ENCODE measurements around the gene A4GALT. TPM values are rescaled to one million over a fixed set of nuclear protein-coding genes. Genes with fewer than 3 reads are reported as not detected.

A4GALT gene, protein sequence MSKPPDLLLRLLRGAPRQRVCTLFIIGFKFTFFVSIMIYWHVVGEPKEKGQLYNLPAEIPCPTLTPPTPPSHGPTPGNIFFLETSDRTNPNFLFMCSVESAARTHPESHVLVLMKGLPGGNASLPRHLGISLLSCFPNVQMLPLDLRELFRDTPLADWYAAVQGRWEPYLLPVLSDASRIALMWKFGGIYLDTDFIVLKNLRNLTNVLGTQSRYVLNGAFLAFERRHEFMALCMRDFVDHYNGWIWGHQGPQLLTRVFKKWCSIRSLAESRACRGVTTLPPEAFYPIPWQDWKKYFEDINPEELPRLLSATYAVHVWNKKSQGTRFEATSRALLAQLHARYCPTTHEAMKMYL
- total RNA-seq = 10 to 100 TPM in 1 of 3 donors, 1 to 10 TPM in 2; 4.0 to 29.8 (median 9.3) TPM
- long read RNA-seq, donor 1, transcript A4GALT-206 (3 exons, 2,141 nt) = major isoform, 21 of 52 reads
- long read RNA-seq, donor 1, transcript A4GALT-202 (3 exons, 1,956 nt) = minor isoform, 7 of 52 reads
- long read RNA-seq, donor 1, partial matches to known transcripts = 0 of 52 reads
- long read RNA-seq, donor 1, other reads (novel, unspliced or antisense) = 21 of 52 reads
- long read RNA-seq, donor 2, partial matches to known transcripts = 0 of 8 reads
- long read RNA-seq, donor 2, other reads (novel, unspliced or antisense) = 3 of 8 reads

DNA sequence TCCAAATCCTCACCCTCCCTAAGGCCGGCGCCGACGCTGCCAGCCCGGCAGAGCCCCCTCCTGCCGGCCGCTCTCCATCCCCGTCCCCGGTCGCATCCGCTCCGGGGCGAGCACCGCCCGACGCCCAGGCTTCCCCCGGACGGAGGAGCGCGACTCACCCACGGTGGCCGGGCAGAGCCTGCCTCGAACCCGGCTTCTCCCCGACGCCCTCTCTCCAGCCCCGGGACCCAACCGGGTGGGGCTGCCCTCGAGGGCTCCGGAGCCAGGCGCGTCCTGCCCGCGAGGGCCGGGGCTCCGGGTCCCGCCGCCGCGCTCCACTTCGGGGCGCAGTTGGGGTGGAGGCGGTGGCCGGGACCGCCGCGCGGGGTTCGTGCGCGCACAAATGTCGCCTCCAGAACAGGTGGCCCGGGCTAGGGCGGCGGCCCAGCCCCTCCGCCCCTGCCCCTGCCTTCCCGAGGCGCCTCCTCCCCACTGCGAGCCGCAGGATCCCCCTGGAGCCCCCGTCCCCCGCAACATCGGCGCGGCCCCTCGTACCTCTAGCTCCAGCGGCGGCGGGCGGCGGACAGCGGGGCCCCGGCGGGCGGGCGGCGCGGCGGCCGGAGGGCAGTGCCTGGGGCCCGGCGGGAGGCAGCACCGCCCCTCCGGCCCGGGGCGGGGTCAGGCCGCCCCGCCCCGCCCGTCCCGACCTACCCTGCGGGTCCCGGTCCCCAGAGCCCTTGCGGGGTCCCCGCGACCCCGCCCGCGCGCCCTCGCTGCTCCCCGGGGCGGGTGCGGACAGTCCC, at the start of gene A4GALT:
TSS of gene A4GALT (minus strand) at position 608 of the 782 bp plus-strand sequence. CDS start 26,919 bp downstream, outside the sequence.
- peak; percentile 54 for ATAC-seq
- intact Hi-C loops (cut with DNase I, micrococcal nuclease) = no loop called here
- Histone ChIP-seq H3K4me1 (ENCODE audit: low read depth) (peaks cover 12% of the 10 kb centered on the region), H3K36me3 (ENCODE audit: low read depth) (no peaks in the 10 kb centered on the region), H3K9me3 (no peaks in the 10 kb centered on the region), H3K4me3 (peak within 1 kb of the TSS; percentile 30)
- TF ChIP-seq, protein P1, sequence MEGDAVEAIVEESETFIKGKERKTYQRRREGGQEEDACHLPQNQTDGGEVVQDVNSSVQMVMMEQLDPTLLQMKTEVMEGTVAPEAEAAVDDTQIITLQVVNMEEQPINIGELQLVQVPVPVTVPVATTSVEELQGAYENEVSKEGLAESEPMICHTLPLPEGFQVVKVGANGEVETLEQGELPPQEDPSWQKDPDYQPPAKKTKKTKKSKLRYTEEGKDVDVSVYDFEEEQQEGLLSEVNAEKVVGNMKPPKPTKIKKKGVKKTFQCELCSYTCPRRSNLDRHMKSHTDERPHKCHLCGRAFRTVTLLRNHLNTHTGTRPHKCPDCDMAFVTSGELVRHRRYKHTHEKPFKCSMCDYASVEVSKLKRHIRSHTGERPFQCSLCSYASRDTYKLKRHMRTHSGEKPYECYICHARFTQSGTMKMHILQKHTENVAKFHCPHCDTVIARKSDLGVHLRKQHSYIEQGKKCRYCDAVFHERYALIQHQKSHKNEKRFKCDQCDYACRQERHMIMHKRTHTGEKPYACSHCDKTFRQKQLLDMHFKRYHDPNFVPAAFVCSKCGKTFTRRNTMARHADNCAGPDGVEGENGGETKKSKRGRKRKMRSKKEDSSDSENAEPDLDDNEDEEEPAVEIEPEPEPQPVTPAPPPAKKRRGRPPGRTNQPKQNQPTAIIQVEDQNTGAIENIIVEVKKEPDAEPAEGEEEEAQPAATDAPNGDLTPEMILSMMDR (IDR thresholded peaks at IDR 0.05) = no peak
- DNase-seq = no peak

DNA sequence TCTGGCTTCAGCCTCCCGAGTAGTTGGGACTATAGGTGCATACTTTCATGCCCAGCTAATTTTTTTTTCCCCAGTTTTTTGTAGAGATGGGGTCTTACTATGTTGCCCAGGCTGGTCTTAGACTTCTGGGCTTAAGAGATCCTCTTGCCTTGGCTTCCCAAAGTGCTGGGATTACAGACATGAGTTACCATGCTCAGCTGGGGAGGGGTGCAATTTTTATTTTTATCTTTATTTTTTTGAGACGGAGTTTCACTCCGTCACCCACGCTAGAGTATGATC, 49.7 kb upstream of the A4GALT start:
- Histone ChIP-seq H3K9me3 (no peaks in the 10 kb centered on the region), H3K4me3 (no peak overlapping the region), H3K4me1 (ENCODE audit: low read depth) (peaks cover 4% of the 10 kb centered on the region), H3K36me3 (ENCODE audit: low read depth) (no peaks in the 10 kb centered on the region)
- intact Hi-C loops (cut with DNase I, micrococcal nuclease) = no loop called here
- TF ChIP-seq, protein P1 (IDR thresholded peaks at IDR 0.05) = no peak
- DNase-seq (no peak), ATAC-seq (no peak)

DNA sequence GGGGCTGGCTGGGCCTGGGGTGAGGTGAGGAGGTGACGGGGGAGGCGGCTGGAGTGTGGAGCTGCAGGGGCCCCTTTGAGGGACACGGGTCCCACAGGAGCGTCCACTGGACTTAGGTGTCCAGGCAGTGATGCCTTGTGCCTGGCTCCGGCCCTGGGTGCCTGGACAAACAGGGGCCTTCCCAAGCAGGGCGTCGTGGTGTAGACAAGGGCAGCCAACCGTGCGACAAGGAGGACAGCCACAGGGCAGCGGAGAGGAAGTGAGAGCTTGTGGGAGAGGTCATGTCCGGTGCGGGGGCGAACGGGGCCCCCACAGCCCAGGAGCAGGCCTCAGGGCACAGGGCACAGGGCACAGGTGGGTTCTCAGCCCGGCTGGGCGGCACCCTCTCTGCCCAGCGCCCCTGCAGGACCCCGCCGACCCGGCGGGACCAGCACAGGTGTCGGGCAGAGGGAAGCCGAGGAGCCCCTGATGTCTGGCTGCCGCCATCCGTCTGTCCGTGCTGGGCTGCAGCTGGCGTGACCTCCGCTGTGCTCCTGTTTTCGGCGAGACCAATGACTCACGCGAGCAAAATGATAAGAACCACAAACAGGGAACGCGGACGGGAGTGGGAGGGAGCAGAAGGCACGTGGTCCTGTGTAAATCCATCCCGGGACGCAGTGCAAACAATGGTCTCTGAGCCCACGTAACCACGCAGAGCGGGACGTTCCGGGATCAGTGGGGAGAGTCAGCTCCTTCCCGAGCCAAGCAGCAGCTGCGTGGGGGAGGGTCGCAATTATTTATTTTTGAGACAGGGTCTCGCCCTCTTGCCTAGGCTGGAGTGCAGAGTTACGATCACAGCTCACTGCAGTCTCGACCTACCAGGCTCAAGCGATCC, 49.1 kb upstream of the A4GALT start:
- ATAC-seq (peak; percentile 72), DNase-seq (peak; percentile 43 to 67 (median 45))
- Histone ChIP-seq H3K4me3 (no peak overlapping the region), H3K9me3 (no peaks in the 10 kb centered on the region), H3K4me1 (ENCODE audit: low read depth) (peaks cover 4% of the 10 kb centered on the region), H3K36me3 (ENCODE audit: low read depth) (no peaks in the 10 kb centered on the region)
- intact Hi-C loops (cut with DNase I, micrococcal nuclease) = no loop called here
- TF ChIP-seq, protein P1 (IDR thresholded peaks at IDR 0.05) = no peak

GRCh38 chr22:42769238-42769573, 48.5 kb upstream of the A4GALT start:
- no peak overlapping the region for H3K4me3 ChIP-seq
- DNase-seq (no peak), ATAC-seq (no peak)
- peaks cover 4% of the 10 kb centered on the region for H3K4me1 ChIP-seq (ENCODE audit: low read depth)
- no peaks in the 10 kb centered on the region for H3K36me3 ChIP-seq (ENCODE audit: low read depth)
- H3K9me3 ChIP-seq = no peaks in the 10 kb centered on the region
- TF ChIP-seq, protein P1 (IDR thresholded peaks at IDR 0.05) = no peak
- intact Hi-C loops (cut with DNase I, micrococcal nuclease) = no loop called here

- H3K9me3 ChIP-seq = no peaks in the 10 kb centered on the region
- no peaks in the 10 kb centered on the region for H3K36me3 ChIP-seq (ENCODE audit: low read depth)
- TF ChIP-seq, protein P1 (IDR thresholded peaks at IDR 0.05) = no peak
- no peak overlapping the region for H3K4me3 ChIP-seq
- intact Hi-C loops (cut with DNase I, micrococcal nuclease) = no loop called here
- peaks cover 4% of the 10 kb centered on the region for H3K4me1 ChIP-seq (ENCODE audit: low read depth)
- DNase-seq (no peak), ATAC-seq (no peak)
These were observed 47.8 kb upstream of the A4GALT start for GRCh38 chr22:42768385-42769035.
